ENCODE results near the gene PPM1L.

The PPM1L gene

DNA sequence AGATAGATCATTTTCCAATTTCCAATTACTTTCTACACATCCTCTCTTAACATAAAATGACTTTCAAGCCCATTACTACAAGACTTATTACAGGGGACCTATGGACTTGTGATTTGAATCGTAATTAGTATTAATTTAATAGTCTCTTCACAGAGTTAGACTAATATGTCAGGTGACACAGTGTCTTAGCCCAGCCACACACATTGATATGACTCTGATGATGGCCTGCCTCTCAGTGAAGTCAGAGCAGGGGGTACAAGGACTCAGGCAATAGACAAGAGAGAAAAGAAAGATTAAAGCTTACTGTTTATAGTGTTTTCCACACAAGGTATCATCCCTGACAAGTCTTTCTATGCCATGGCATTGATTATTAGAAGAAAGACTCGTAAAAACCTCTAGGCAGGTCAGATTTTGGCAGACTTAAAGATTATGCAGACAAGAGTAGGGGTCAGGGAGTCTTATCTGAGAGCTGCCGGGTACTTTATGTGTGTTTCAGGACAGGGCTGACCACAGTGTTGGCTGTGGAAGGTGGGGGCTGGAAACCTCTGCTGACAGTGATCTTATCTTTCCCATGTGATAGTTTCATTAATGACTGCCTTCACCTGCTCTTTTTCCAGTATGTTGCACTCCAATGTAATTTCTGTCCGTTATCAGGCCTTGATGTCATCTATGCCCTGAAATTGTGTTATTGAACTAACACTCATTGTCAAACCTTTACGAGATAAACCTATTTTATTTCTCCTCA lies 299.0 kb downstream of the PPM1L start:
- DNase-seq: no peak

GRCh38 chr3:161064413-161064812 lies 308.4 kb downstream of the PPM1L start:
- DNase-seq: no peak

GRCh38 chr3:161066930-161067329 lies 310.9 kb downstream of the PPM1L start:
- DNase-seq: no peak

DNA sequence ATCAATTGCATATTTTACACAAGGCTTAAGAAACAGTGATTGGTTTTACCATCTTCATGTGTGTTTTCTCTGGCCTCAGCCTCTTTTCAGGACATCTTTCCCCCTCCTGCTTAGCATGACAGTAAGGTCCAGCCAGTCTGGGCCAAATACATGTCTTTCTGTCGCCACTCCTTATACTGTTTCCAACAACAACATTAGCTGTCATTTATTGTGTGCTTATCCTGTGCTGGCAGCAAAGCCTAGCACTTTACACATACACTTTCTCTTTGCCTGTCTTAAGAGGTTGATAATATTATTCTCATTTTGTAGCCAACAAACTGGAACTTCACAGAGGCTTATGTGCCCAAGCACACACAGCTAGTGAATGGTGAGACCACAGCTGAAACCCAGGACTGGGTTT lies 311.3 kb downstream of the PPM1L start:
- DNase-seq: no peak

GRCh38 chr3:161069511-161070251 lies 313.6 kb downstream of the PPM1L start:
- no peak for DNase-seq

- no peak for DNase-seq
These were observed 314.4 kb downstream of the PPM1L start for GRCh38 chr3:161070252-161070930.

DNA sequence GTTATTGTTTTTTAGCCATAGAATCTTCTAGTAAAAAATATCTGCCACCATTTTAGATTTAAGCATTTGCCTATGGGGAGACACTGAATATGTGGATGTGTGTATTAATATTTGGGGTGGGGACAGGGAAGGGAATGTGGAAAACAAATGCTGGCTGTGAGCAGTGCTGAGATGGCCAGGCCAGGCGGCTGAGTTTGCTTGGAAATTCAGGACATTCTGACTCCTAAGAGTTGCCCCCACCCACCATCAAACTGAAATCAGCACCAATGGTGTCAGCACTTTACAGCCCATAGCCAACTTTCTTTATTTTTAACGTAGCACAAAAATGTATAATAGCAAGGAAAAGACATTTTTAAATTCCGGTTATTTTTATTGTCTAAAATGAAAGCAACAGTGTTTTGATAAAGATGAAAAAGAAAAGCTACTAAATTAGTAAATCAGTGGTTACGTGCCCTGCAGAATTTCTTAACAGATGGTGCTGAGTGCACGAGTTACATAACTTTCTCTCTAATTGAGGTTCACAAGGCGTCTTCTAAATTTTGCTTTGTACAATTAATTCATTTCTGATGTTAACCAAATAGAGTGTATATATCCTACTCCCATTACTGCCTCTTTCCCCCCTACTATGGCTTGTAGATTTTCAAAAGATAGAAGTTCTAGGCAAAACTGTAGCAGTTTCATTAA lies 315.1 kb downstream of the PPM1L start:
- DNase-seq: no peak

DNA sequence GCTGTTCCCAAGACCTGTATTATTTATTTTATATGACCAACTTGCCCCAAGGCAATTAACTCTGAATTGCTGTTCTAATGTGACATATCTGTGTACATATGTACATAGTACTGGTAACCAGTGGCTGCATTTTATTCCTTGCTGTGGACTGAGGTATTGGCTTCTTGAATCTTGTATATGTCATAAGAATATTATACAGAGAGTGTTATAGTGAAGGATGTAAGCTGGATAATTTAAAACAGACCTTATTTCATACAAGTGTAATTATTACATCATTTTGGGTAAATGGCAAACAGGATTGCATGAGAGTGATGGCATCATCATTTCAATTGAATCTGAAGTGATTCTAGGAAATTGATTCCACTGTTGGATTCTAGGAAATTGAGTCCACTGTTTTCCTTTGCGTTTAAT lies 316.2 kb downstream of the PPM1L start:
- no peak for DNase-seq

GRCh38 chr3:161072751-161073150 lies 316.7 kb downstream of the PPM1L start:
- DNase-seq: no peak

- DNase-seq: no peak
These were observed 317.1 kb downstream of the PPM1L start for GRCh38 chr3:161073181-161073580.

DNA sequence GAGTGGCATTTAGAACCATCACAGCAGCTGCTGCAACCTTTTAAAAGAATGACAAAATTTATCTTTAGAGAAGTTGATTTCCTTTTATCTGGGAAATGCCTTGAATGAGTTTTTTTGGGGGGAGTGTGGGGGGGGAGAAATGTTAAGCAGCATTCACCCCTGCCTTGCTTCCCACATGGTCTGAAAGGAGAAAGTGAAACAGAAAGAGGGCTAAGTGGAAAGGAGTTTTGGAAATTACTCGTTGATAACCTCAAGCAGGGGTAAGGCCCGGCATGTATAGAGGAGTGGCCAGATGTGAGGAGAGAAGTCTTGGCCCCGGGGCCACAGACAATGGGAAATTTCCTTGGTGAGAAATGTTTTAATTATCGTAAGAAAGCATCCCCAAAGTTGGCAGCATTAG lies 325.6 kb downstream of the PPM1L start:
- DNase-seq: no peak

- no peak for DNase-seq
These were observed 326.0 kb downstream of the PPM1L start for GRCh38 chr3:161082063-161082462.

- DNase-seq: no peak
These were observed 327.1 kb downstream of the PPM1L start for GRCh38 chr3:161083131-161083530.

DNA sequence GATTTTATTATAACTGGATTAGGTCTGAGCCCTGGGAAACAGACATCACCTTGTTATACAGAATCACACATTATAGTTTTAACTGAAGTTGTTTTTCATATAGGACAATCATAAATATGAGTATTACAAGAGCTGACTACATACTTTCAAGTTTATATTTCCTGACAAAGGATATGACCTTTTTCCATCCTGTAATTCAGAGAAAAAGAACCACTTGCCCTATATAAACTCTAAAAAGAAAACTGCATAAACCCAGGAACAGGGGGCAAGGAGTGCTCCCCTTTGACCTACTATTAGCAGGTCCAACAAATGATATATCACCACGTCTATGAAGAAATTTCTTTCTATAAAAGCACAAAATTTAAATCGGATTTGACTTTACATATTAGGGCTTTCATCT lies 328.2 kb downstream of the PPM1L start:
- DNase-seq: no peak

- DNase-seq: no peak
These were observed 337.9 kb downstream of the PPM1L start for GRCh38 chr3:161093895-161094294.

DNA sequence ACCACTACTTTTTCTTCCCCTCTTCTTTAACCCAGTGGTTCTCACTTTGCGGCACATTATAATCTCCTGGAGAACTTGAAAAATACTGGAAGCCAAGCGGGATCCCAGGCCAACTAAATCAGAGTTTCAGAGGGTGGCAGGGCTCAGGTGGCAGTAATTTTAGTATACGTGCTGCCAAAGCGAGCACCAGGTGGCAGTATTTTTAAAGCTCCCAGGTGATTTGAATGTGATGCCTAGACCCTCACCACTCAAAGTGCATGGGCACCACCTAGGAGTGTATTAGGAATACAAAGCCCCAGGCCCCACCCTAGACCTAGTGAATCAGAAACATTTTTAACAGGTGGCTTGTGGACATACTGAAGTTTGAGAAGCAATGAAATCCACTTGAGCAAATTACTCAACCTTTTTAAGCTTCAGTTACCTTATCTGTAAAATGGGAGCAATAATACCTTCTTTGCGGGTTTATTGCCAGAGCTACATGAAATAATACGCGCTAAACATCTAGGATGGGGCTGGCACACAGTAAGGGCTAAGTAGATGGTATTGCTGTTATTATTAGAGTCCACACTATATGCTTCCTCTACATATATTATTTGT lies 340.8 kb downstream of the PPM1L start:
- DNase-seq: no peak

DNA sequence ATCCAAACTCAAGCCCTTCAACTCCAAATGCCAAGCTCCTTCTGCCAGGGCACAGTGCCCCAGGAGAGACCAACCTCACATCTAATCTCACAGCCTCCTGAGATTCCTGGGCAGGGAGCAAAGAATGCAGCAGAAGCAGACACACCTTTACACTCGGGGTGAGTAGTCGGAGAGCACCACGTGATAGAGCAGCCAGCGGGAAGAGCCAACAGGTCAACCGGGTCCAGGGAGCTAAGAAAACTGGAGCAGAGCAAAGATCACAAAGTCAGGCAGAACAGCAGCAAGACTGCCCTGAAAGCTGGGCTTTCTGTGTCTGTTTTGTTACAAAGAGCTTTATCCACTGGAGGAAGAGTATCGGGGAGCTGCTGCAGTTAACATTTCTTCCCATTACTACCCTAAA lies 345.0 kb downstream of the PPM1L start:
- DNase-seq: no peak

DNA sequence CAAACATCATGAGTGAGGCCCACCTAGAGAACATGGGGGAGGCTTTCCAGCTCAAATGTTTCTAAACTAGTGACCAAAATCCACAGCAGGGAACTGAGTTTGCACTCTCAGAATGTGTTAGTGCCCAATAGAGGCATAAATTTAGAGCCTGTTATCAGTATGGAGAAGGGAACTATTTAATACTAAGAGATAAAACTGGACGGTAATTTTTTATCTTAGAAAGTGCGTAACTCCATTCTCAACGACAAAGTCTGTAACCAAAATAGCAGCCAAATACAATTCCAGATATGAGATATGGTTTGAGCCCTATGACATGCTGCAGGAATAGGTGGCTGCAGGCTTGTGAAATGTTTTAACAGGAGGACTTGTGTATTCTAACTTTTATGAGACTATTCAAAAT lies 345.6 kb downstream of the PPM1L start:
- no peak for DNase-seq

GRCh38 chr3:161103776-161104385 lies 347.9 kb downstream of the PPM1L start:
- DNase-seq: no peak

GRCh38 chr3:161104561-161105551 lies 348.8 kb downstream of the PPM1L start, which contains the start of gene B3GALNT1:
TSS of gene B3GALNT1 (minus strand) at chr3:161105349. CDS start at chr3:161086754, 18,595 bp downstream.
- no peak for DNase-seq

GRCh38 chr3:161107311-161107710 lies 351.3 kb downstream of the PPM1L start:
- no peak for DNase-seq
